ENCODE measurements around the gene BAIAP3. TPM values are rescaled to one million over a fixed set of nuclear protein-coding genes. Genes with fewer than 3 reads are reported as not detected.

Gene BAIAP3
- total and polyA plus RNA-seq, 2 experiments from 2014 or later = 0.23 to 0.86 TPM

DNA sequence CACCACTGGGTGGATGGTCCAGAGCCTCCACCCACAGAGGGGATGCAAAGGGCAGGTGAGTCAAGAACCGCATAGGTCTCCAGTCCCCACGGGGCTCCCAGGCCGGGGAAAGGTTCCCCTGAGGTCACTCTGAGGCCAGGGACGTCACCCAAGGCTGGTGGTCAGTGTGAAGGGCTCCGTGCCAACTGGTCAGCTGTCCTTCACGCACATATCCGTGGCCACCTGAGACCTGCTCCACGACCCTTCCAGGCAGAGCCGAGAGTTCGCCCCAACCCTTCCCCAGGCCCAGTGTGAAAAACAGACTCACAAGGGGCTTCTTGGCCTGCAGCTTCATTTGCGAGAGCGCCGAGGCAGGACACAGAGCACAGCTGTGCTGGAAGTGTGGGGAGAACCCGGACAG, 15.5 kb downstream of the BAIAP3 start:
- Histone ChIP-seq H3K27me3 (replicated peaks; ENCODE audit: insufficient read depth) (no peaks in the 10 kb centered on the region), H3K27ac (no peak overlapping the region), H3K4me2 (ENCODE audit: unreplicated experiment) (no peak overlapping the region), H3K9me2 (ENCODE audit: insufficient read depth) (no peaks in the 10 kb centered on the region), H3K4me3 (no peak overlapping the region), H3K36me3 (ENCODE audit: low read depth) (no peaks in the 10 kb centered on the region; the same call in 1 of the 2 replicates), H3K79me2 (ENCODE audit: insufficient read depth) (peaks cover 42% of the 10 kb centered on the region), H3K4me1 (ENCODE audit: insufficient read depth) (peaks cover 7% of the 10 kb centered on the region; the same call in 1 of the 2 replicates), H2AFZ (no peak overlapping the region), H3K9me3 (ENCODE audit: low read depth) (no peaks in the 10 kb centered on the region), H4K20me1 (ENCODE audit: insufficient read depth) (no peaks in the 10 kb centered on the region), H3K9ac (no peak overlapping the region), H3F3A (ENCODE audit: insufficient read depth) (no peaks in the 10 kb centered on the region)
- DNase-seq = no peak
- no peak for TF ChIP-seq EZH2 (IDR thresholded peaks at IDR 0.05; ENCODE audit: insufficient read depth, poor library complexity, severe bottlenecking)
- no peak for TF ChIP-seq EZH2phosphoT487 (IDR thresholded peaks at IDR 0.05; ENCODE audit: insufficient read depth, low read depth)
- 74 to 82% methylated on average over 14 of the region's 14 CpGs for WGBS, 2 experiments (ENCODE audit: low coverage in 1 of 2, low lambda C conversion rate in 2 of 2, missing lambda C conversion rate in 2 of 2)
- in situ Hi-C loops (cut with MboI) = no loop called here

DNA sequence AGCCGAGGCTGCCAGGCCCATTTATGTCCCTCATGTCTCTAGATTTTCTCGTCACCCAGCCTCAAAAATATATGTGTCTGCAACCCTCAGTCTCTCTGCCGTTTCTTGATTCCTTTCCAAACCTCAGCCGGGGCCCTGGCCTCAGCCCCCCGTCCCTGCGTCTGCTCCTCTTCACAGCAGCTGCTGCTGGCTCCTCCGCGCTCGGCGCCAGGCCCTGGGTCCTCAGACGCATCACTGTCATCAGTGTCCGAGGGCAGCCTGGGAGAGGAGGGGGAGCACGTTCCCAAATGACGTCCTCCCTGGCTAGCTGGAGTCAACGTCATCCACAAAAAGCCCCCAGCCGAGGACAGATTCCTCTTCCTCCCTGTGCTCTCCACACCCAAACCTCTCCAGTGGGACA, 15.9 kb downstream of the BAIAP3 start:
- H4K20me1 ChIP-seq (ENCODE audit: insufficient read depth) = no peaks in the 10 kb centered on the region
- no peaks in the 10 kb centered on the region for H3K27me3 ChIP-seq (replicated peaks; ENCODE audit: insufficient read depth)
- no peak for DNase-seq
- TF ChIP-seq EZH2 (IDR thresholded peaks at IDR 0.05; ENCODE audit: insufficient read depth, poor library complexity, severe bottlenecking) = no peak
- H3K79me2 ChIP-seq (ENCODE audit: insufficient read depth) = peaks cover 47% of the 10 kb centered on the region
- no peaks in the 10 kb centered on the region for H3K9me2 ChIP-seq (ENCODE audit: insufficient read depth)
- no peak overlapping the region for H3K27ac ChIP-seq
- in situ Hi-C loops (cut with MboI) = no loop called here
- no peak overlapping the region for H3K4me3 ChIP-seq
- H3K4me2 ChIP-seq (ENCODE audit: unreplicated experiment) = no peak overlapping the region
- WGBS, 2 experiments (ENCODE audit: low coverage in 1 of 2, low lambda C conversion rate in 2 of 2, missing lambda C conversion rate in 2 of 2) = 90 to 92% methylated on average over 16 of the region's 16 CpGs
- no peak overlapping the region for H2AFZ ChIP-seq
- no peaks in the 10 kb centered on the region for H3F3A ChIP-seq (ENCODE audit: insufficient read depth)
- no peaks in the 10 kb centered on the region; the same call in 1 of the 2 replicates for H3K36me3 ChIP-seq (ENCODE audit: low read depth)
- peaks cover 7% of the 10 kb centered on the region; the same call in 1 of the 2 replicates for H3K4me1 ChIP-seq (ENCODE audit: insufficient read depth)
- H3K9ac ChIP-seq = no peak overlapping the region
- no peaks in the 10 kb centered on the region for H3K9me3 ChIP-seq (ENCODE audit: low read depth)

DNA sequence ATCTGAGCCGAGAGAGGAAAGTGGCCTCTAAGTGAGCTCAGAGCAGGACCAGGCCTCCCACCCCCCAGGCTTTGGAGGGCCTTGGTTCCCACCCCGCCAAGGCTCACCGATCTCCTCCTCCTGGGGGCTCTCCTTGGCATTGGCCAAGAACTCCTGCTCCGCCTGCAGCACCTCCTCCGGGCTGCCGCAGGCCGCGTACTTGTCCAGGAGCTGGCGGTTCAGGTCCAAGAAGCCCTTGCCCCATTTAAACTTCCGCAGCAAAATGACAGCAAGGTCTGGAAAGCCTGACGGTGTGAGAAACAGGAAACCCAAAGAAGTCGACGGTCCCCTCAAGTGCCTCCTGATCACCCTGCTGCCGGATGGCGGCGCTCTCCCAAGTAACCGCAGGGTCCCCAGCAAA, 16.5 kb downstream of the BAIAP3 start:
- DNase-seq = no peak
- in situ Hi-C loops (cut with MboI) = no loop called here
- no peaks in the 10 kb centered on the region for H3K27me3 ChIP-seq (replicated peaks; ENCODE audit: insufficient read depth)
- no peaks in the 10 kb centered on the region for H3K9me2 ChIP-seq (ENCODE audit: insufficient read depth)
- H3K4me1 ChIP-seq (ENCODE audit: insufficient read depth) = peaks cover 7% of the 10 kb centered on the region; the same call in 1 of the 2 replicates
- no peak overlapping the region for H3K9ac ChIP-seq
- WGBS, 2 experiments (ENCODE audit: low coverage in 1 of 2, low lambda C conversion rate in 2 of 2, missing lambda C conversion rate in 2 of 2) = 92 to 98% methylated on average over 10 to 17 of the region's 17 CpGs
- TF ChIP-seq EZH2 (IDR thresholded peaks at IDR 0.05; ENCODE audit: insufficient read depth, poor library complexity, severe bottlenecking) (no peak), EZH2phosphoT487 (IDR thresholded peaks at IDR 0.05; ENCODE audit: insufficient read depth, low read depth) (no peak)
- no peak overlapping the region for H2AFZ ChIP-seq
- H3K27ac ChIP-seq = no peak overlapping the region
- no peaks in the 10 kb centered on the region; the same call in 1 of the 2 replicates for H3K36me3 ChIP-seq (ENCODE audit: low read depth)
- no peaks in the 10 kb centered on the region for H3F3A ChIP-seq (ENCODE audit: insufficient read depth)
- peaks cover 53% of the 10 kb centered on the region for H3K79me2 ChIP-seq (ENCODE audit: insufficient read depth)
- no peaks in the 10 kb centered on the region for H3K9me3 ChIP-seq (ENCODE audit: low read depth)
- H4K20me1 ChIP-seq (ENCODE audit: insufficient read depth) = no peaks in the 10 kb centered on the region
- no peak overlapping the region for H3K4me2 ChIP-seq (ENCODE audit: unreplicated experiment)
- no peak overlapping the region for H3K4me3 ChIP-seq

DNA sequence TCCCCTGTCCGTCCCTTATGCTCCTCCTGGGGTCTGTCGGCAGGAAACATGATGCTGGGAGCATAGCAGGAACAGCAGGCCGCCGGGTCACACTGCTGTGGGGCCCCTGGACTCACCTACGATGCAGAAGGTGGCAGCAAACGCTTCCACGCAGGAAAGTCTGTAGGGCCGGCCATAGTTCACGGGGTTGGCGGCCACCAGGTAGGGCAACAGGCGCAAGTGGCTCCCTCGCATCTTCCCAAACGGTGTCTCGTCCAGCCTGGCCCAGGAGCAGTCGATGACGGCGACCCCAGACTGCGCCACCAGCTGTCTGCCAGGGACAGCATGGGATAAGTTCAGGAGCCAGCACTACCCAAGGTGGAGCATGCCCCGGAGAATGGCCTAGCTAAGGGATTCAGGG, 17.2 kb downstream of the BAIAP3 start:
- DNase-seq = no peak
- WGBS, 2 experiments (ENCODE audit: low coverage in 1 of 2, low lambda C conversion rate in 2 of 2, missing lambda C conversion rate in 2 of 2) = 75 to 86% methylated on average over 17 to 19 of the region's 19 CpGs
- Histone ChIP-seq H3K79me2 (ENCODE audit: insufficient read depth) (peaks cover 60% of the 10 kb centered on the region), H3K4me3 (peak overlapping the region; percentile 91), H3K36me3 (ENCODE audit: low read depth) (no peaks in the 10 kb centered on the region; the same call in 1 of the 2 replicates), H3K27me3 (replicated peaks; ENCODE audit: insufficient read depth) (no peaks in the 10 kb centered on the region), H3K9ac (peak overlapping the region; percentile 92), H2AFZ (no peak overlapping the region), H3K9me3 (ENCODE audit: low read depth) (no peaks in the 10 kb centered on the region), H4K20me1 (ENCODE audit: insufficient read depth) (no peaks in the 10 kb centered on the region), H3K27ac (no peak overlapping the region), H3F3A (ENCODE audit: insufficient read depth) (no peaks in the 10 kb centered on the region), H3K4me2 (ENCODE audit: unreplicated experiment) (peak overlapping the region; percentile 81), H3K4me1 (ENCODE audit: insufficient read depth) (peaks cover 7% of the 10 kb centered on the region; the same call in 1 of the 2 replicates), H3K9me2 (ENCODE audit: insufficient read depth) (no peaks in the 10 kb centered on the region)
- in situ Hi-C loops (cut with MboI) = no loop called here
- TF ChIP-seq EZH2phosphoT487 (IDR thresholded peaks at IDR 0.05; ENCODE audit: insufficient read depth, low read depth) (no peak), EZH2 (IDR thresholded peaks at IDR 0.05; ENCODE audit: insufficient read depth, poor library complexity, severe bottlenecking) (no peak)

DNA sequence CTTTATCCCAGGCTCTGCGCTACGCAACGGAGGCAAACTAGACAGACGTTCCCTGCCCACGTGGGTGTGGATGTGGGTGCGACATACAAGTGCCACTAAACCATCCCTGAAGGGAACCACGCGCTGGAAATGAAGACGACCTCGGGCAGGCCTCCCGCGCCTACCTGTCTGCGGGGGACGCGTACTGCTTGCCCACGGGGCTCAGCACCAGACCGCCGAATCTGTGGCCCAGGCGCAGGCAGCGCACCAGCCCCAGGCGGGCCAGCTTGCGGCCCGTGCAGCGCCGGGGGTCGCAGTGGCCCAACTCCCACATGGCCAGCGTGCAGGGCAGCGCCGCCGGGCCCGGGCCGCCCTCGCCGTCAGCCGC, 17.8 kb downstream of the BAIAP3 start:
- Histone ChIP-seq H3K4me3 (peak overlapping the region; percentile 91), H3K27ac (no peak overlapping the region), H3K27me3 (replicated peaks; ENCODE audit: insufficient read depth) (no peaks in the 10 kb centered on the region), H3K79me2 (ENCODE audit: insufficient read depth) (peaks cover 65% of the 10 kb centered on the region), H3F3A (ENCODE audit: insufficient read depth) (no peaks in the 10 kb centered on the region), H3K4me2 (ENCODE audit: unreplicated experiment) (peak overlapping the region; percentile 81), H3K9ac (peak overlapping the region; percentile 92), H2AFZ (peak overlapping the region; percentile 77), H4K20me1 (ENCODE audit: insufficient read depth) (no peaks in the 10 kb centered on the region), H3K9me3 (ENCODE audit: low read depth) (no peaks in the 10 kb centered on the region), H3K9me2 (ENCODE audit: insufficient read depth) (no peaks in the 10 kb centered on the region), H3K36me3 (ENCODE audit: low read depth) (no peaks in the 10 kb centered on the region; the same call in 1 of the 2 replicates), H3K4me1 (ENCODE audit: insufficient read depth) (peaks cover 7% of the 10 kb centered on the region; the same call in 1 of the 2 replicates)
- DNase-seq = peak; percentile 27
- in situ Hi-C loops (cut with MboI) = no loop called here
- no peak for TF ChIP-seq EZH2 (IDR thresholded peaks at IDR 0.05; ENCODE audit: insufficient read depth, poor library complexity, severe bottlenecking)
- no peak for TF ChIP-seq EZH2phosphoT487 (IDR thresholded peaks at IDR 0.05; ENCODE audit: insufficient read depth, low read depth)
- WGBS, 2 experiments (ENCODE audit: low coverage in 1 of 2, low lambda C conversion rate in 2 of 2, missing lambda C conversion rate in 2 of 2) = 7% methylated on average over 28 to 35 of the region's 35 CpGs
